LNCAP (cell line): ENCODE results near the gene ZBTB20.

ENCODE experiments used
- TF ChIP-seq, protein P1 (sequence below): fragments of 450-650 bp; IDR thresholded peaks from 2 replicates; pipeline ENCODE4 v1.5.1; 2017; ENCODE audit warnings: mild to moderate bottlenecking

The ZBTB20 gene

GRCh38 chr3:114877378-114878113 is 269.5 kb downstream of the ZBTB20 start:
- TF ChIP-seq, protein P1, sequence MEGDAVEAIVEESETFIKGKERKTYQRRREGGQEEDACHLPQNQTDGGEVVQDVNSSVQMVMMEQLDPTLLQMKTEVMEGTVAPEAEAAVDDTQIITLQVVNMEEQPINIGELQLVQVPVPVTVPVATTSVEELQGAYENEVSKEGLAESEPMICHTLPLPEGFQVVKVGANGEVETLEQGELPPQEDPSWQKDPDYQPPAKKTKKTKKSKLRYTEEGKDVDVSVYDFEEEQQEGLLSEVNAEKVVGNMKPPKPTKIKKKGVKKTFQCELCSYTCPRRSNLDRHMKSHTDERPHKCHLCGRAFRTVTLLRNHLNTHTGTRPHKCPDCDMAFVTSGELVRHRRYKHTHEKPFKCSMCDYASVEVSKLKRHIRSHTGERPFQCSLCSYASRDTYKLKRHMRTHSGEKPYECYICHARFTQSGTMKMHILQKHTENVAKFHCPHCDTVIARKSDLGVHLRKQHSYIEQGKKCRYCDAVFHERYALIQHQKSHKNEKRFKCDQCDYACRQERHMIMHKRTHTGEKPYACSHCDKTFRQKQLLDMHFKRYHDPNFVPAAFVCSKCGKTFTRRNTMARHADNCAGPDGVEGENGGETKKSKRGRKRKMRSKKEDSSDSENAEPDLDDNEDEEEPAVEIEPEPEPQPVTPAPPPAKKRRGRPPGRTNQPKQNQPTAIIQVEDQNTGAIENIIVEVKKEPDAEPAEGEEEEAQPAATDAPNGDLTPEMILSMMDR: no peak

DNA sequence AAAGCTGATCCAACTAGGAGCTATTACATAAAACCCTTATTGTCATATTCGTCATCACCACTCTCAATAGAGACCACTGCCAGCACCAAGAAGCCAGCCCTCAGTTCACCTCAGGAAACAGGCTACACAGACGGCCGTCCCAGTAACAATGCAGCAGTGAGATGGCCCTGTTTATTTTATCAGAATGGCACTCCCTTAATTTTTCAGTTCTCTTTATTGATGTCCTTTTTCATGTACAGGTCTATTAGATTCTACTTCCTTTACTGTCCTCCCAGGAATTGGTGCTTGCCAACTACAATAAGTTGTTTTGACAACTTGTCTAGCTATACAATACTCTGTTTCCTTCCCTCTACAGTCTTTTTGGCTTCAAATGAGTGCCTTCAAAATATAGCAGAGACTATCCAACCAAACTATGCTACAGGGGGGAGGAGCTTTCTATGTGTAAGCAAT is 272.5 kb downstream of the ZBTB20 start:
- TF ChIP-seq, protein P1: no peak

- TF ChIP-seq, protein P1: no peak
These were observed 273.5 kb downstream of the ZBTB20 start for GRCh38 chr3:114873591-114873990.

DNA sequence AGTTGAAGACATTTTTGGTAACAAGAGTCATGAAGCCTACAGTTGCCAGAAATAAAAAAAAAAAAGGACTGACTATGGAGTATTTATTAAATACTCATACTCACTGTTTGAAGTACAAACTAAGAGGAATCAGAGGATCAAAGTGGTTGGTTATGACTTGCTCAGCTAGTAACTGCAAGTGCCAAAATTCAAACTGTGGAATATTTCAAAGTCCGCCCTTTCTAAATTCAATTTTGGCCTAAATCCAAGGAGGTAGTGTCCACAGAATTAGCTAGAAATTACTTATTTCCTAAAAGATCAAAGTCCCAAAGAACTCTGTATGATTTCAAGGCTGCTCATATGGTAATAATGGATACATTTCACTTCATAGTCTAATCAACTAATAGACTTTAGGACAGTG is 274.5 kb downstream of the ZBTB20 start:
- TF ChIP-seq, protein P1: no peak

GRCh38 chr3:114872050-114872449 is 275.0 kb downstream of the ZBTB20 start:
- TF ChIP-seq, protein P1: no peak

- TF ChIP-seq, protein P1: no peak
These were observed 279.1 kb downstream of the ZBTB20 start for GRCh38 chr3:114867835-114868503.

DNA sequence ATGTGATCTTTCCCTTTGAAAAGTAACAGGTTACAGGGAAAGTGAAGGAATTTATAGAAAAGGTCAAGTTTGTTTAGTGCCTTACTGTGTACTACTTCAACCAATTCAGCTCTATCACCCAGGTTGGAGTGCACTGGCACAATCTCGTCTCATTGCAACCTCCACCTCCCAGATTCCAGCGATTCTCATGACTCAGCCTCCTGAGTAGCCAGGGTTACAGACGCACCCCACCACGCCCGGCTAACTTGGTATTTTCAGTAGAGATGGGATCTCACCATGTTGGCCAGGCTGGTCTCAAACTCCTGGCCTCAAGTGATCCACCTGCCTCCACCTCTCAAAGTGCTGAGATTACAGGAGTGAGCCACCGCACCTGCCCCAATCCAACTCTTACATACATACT is 279.7 kb downstream of the ZBTB20 start:
- TF ChIP-seq, protein P1: no peak
